Ovary (tissue), 3 donors: Measurements from ENCODE around the gene SEC16B.

Experiments used
- POLR2A ChIP-seq: fragments of 450-650 bp; IDR thresholded peaks from one replicate; pipeline ENCODE4 v1.6.1; 2017; ENCODE audit warnings: antibody characterized with exemption, mild to moderate bottlenecking, moderate library complexity
- TF ChIP-seq, protein P1 (sequence below), 3 donors: fragments of 450-650 bp in 2 of 3; fragments of 200-600 bp in 1 of 3; IDR thresholded peaks; one replicate each; pipeline versions ENCODE4 v1.5.1 to v1.8.0; 2016 to 2022; ENCODE audit warnings: antibody characterized with exemption in 3 of 3, mild to moderate bottlenecking in 1 of 3
- donor health status: DM: no; HTN: no; CAD: no.

DNA sequence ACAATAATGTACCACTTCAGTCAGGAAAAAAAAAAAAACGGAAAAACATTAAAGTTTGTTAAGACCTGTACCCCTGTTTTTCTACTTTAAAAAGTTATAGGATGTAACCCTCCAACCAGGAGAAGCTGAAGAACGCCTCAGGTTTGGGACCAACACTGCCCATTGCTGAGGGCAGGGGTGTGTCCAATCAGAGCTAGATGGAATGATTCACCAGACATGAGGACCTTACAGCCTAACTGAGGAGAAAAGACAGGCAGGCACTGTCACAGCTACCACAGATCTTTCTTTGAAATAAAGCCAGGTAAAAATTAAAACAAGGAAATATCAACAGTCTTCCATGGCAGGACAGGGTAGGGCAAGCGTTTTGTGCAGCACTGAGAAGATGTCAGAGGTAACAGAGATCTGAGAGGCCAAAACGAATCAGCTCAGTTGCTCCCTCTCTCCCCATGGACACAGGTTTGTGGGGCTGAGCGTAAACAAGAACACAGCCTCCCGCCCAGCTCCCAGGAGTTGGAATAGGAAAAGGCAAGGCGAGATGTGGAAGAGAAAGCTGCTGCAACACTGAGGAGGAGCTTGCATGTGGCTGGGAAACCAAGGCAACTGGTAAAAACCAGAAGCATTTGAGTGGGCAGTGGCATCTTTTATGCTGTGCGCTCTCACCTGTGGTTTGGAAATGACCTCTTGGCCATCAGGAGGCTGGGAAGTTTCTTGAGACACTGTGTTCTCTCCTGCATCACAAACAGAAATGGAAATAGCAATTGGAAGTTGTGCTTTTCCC lies 34.0 kb downstream of the SEC16B start:
- no peak for TF ChIP-seq POLR2A
- TF ChIP-seq, protein P1, sequence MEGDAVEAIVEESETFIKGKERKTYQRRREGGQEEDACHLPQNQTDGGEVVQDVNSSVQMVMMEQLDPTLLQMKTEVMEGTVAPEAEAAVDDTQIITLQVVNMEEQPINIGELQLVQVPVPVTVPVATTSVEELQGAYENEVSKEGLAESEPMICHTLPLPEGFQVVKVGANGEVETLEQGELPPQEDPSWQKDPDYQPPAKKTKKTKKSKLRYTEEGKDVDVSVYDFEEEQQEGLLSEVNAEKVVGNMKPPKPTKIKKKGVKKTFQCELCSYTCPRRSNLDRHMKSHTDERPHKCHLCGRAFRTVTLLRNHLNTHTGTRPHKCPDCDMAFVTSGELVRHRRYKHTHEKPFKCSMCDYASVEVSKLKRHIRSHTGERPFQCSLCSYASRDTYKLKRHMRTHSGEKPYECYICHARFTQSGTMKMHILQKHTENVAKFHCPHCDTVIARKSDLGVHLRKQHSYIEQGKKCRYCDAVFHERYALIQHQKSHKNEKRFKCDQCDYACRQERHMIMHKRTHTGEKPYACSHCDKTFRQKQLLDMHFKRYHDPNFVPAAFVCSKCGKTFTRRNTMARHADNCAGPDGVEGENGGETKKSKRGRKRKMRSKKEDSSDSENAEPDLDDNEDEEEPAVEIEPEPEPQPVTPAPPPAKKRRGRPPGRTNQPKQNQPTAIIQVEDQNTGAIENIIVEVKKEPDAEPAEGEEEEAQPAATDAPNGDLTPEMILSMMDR (IDR thresholded peaks at IDR 0.05): no peak
